Stomach (tissue), 4 donors: Measurements from ENCODE around the gene BCCIP.

ENCODE experiments used
- CTCF ChIP-seq, 7 experiments: fragments of 450-650 bp in 4 of 7; fragments of 200-600 bp in 3 of 7; sonication (generic) in 3 of 7; IDR thresholded peaks; one replicate each; pipeline ENCODE4 v1.5.1; 2016 to 2019; ENCODE audit warnings: antibody characterized with exemption in 7 of 7, control low read depth in 2 of 7, mild to moderate bottlenecking in 1 of 7
- POLR2A ChIP-seq, 4 donors: fragments of 450-650 bp; IDR thresholded peaks; one replicate each; pipeline ENCODE4 v1.6.1; 2016; ENCODE audit warnings: antibody characterized with exemption in 4 of 4, control low read depth in 2 of 4, mild to moderate bottlenecking in 1 of 4, moderate library complexity in 1 of 4

GRCh38 chr10:125802131-125802530 is 21.2 kb upstream of the BCCIP start:
- TF ChIP-seq CTCF (IDR thresholded peaks at IDR 0.05) = no peak
- no peak for TF ChIP-seq POLR2A (IDR thresholded peaks at IDR 0.05)
